Activated T-cell treated with anti-CD3 and anti-CD28 coated beads for 1 hour (primary cell): Measurements from ENCODE around the gene FFAR2.
"Not testable (repeated sequence)": the region's sequence is repeated elsewhere in the genome, so short reads cannot be mapped to it uniquely, and the experiment has no call there.

ENCODE experiments used
- DNase-seq: peaks from one replicate; pipeline ENCODE4 v3.0.0-alpha.2; 2020; ENCODE audit warnings: low read depth

The FFAR2 gene

GRCh38 chr19:35447606-35448469 is at the start of gene FFAR2:
Gene FFAR2, plus strand, starts transcription at chr19:35448257. Its CDS starts 1,458 bp downstream, at chr19:35449715.
- DNase-seq = no peak

GRCh38 chr19:35398570-35398969 is 49.5 kb upstream of the FFAR2 start:
- no peak for DNase-seq

- DNase-seq = no peak
Measured at GRCh38 chr19:35399231-35399630, 48.8 kb upstream of the FFAR2 start.

- no peak for DNase-seq
Measured at GRCh38 chr19:35399948-35400772, 47.9 kb upstream of the FFAR2 start.

GRCh38 chr19:35400773-35401100 is 47.3 kb upstream of the FFAR2 start:
- DNase-seq = no peak

- DNase-seq = not testable (repeated sequence)
Measured at GRCh38 chr19:35401416-35401815, 46.6 kb upstream of the FFAR2 start.

GRCh38 chr19:35403116-35403760 is 44.8 kb upstream of the FFAR2 start:
- no peak for DNase-seq

- DNase-seq = no peak
Measured at GRCh38 chr19:35404879-35405622, 43.0 kb upstream of the FFAR2 start.

- DNase-seq = no peak
Measured at GRCh38 chr19:35407619-35408018, 40.4 kb upstream of the FFAR2 start.

- no peak for DNase-seq
Measured at GRCh38 chr19:35408284-35409171, 39.5 kb upstream of the FFAR2 start.

- no peak for DNase-seq
Measured at GRCh38 chr19:35409191-35409590, 38.9 kb upstream of the FFAR2 start.

- DNase-seq = no peak
Measured at GRCh38 chr19:35410487-35410886, 37.6 kb upstream of the FFAR2 start.

GRCh38 chr19:35414442-35414841 is 33.6 kb upstream of the FFAR2 start:
- no peak for DNase-seq

GRCh38 chr19:35416331-35416730 is 31.7 kb upstream of the FFAR2 start:
- no peak for DNase-seq

GRCh38 chr19:35417278-35417677 is 30.8 kb upstream of the FFAR2 start:
- DNase-seq = no peak

GRCh38 chr19:35417713-35418534 is 30.1 kb upstream of the FFAR2 start:
- no peak for DNase-seq

- no peak for DNase-seq
Measured at GRCh38 chr19:35419046-35419445, 29.0 kb upstream of the FFAR2 start.

- no peak for DNase-seq
Measured at GRCh38 chr19:35419805-35420204, 28.3 kb upstream of the FFAR2 start.

GRCh38 chr19:35421362-35421761 is 26.7 kb upstream of the FFAR2 start:
- DNase-seq = no peak

- not testable (repeated sequence) for DNase-seq
Measured at GRCh38 chr19:35423406-35423805, 24.7 kb upstream of the FFAR2 start.
